8988T (cell line): Measurements from ENCODE around the gene BIRC7.

Source experiments
- DNase-seq: peaks from one replicate; pipeline ENCODE4 v3.0.0; 2011

BIRC7 gene

DNA sequence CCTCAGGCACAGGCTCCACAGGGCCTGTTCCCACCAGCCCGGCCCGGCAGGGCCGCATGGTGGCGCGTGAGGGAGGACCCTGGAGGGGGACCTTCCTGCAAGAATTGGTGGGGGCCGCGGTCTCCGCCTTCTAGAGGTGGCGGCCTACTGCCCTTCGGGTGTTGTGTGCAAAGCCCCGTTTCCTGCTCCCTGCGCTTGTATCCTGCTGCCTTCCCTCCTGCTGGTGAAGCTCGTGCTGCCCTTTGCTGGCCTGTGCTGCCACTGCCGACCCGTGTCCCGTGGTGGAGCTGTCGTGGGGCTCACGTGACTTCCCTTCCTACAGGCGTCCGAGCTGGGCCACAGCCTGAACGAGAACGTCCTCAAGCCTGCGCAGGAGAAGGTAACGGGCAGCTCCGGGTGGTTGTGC, 48.8 kb downstream of the BIRC7 start:
- no peak for DNase-seq

DNA sequence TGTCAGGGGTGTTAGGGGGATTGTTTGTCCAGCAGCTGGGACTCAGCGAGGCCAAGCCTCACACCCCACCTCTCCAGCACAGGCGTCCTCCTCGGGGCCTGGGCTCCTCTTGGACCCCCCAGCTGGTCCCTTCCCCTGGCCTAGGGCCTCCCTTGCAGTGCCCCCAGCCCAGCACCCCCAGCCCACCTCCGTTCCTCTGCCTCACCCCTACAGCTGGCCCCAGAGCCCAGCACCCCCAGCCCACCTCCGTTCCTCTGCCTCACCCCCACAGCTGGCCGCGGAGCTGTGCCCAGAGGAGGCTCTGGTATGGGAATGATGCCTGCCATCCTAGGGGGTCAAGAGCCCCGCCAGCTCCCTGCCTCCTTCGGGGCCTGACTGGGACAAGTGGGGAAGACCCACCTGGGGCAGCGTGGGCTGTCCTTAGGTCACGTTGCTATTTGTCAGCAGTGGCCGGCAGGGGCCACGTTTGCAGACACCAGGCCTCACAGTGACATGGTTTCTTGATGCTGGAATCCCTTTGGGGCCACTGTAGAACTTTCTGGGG, 49.3 kb downstream of the BIRC7 start:
- no peak for DNase-seq

GRCh38 chr20:63285636-63286615, 50.2 kb downstream of the BIRC7 start:
- no peak for DNase-seq

GRCh38 chr20:63286781-63287696, 51.3 kb downstream of the BIRC7 start:
- no peak for DNase-seq

GRCh38 chr20:63287697-63288580, 52.2 kb downstream of the BIRC7 start:
- no peak for DNase-seq

DNA sequence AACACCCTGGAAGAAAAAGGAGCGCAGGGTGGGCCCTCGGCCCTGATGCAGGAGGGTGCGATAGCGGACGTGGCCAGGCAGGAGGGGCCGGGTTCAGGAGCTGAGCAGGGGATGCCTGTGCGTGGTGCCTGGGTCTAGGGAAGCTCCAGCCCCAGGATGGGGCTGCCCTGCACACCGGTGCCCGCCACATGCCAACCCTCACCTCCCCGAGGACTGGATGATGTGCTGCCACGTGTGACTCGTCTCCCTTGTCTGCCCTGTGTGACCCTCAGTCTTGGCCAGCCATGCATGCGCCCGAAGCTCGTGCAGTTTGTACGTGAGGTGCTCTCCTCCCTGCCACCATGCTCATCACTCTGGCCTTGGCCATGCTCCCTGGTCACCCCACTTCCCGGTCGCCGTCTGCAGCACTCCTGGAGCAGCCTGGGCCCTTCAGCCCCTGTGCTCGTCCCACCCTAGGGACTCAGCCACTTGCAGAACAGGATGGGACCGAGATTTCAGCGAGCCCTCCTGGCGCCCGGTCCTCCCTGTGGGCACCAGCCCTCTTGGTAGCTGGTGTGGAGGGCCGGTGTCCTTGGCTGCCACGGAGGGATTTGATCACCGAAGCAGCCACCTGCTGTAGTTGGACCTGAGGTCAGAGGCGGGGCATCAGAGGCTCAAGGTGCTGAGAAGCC, 53.0 kb downstream of the BIRC7 start:
- DNase-seq = no peak

DNA sequence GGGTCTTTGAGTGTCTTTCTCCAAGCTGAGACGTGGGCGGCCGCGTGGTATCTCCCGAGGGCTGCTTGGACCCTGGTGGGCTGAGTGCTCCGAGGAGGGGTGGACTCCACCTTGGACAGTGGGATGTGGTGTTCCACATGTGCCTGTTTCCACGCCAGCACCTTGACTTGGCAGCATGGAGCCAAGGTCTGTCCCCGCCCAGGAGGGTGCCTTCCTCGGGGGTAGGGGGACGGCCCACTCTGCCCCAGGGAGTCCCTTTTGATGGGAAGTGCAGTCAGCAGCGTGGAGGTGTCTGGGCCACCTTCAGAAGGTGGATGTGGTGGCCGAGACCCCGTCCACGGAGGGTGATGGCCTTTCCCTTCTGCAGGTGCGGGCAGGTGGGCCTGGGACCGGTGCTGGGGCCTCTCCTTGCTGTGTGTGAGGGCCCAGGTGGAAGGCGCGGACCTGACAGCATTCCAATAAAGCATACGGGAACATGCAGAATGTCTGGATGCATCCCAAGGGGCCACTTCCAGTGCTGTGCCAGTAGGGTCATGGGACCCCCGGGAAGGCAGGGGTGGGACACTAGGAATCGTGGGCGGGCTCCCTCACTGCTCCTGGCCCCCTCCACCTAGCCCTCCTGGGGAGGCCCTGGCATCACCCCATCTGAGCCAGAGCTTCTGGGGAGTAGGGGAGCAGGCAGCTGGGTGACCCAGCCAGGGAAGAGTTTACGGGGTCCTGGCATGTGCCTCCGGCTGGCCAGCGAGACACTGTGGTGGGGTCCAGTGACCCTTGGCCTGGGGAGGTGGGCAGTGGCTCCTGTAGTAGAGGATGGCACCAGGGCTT, 53.8 kb downstream of the BIRC7 start:
- DNase-seq = no peak
